Neuron (in vitro differentiated cells): ENCODE measurements around the gene ZNF506.
A peak's percentile ranks its signal among the peaks of the same experiment; 100 is the strongest.
"Not testable (repeated sequence)": the region's sequence is repeated elsewhere in the genome, so short reads cannot be mapped to it uniquely, and the experiment has no call there.

Experiments
- H2AFZ ChIP-seq: one replicate; pipeline ENCODE4 v1.6.1; 2013; ENCODE audit warnings: low read depth, mild to moderate bottlenecking, inconsistent platforms, low read length, moderate library complexity
- H3K27me3 ChIP-seq: one replicate; pipeline ENCODE4 v1.6.1; 2013; ENCODE audit warnings: low read length; ENCODE audit not compliant: insufficient read depth
- H3K36me3 ChIP-seq: one replicate; pipeline ENCODE4 v1.6.1; 2013; ENCODE audit warnings: low read length; ENCODE audit not compliant: insufficient read depth
- H3K4me1 ChIP-seq: one replicate; pipeline ENCODE4 v1.6.1; 2013; ENCODE audit warnings: low read length; ENCODE audit not compliant: insufficient read depth
- H3K4me3 ChIP-seq: 2 replicates; pipeline ENCODE4 v1.5.1; 2013; ENCODE audit warnings: mild to moderate bottlenecking, low read length, moderate library complexity
- H3K9me3 ChIP-seq: one replicate; pipeline ENCODE4 v1.6.1; 2013; ENCODE audit warnings: low read length

The ZNF506 gene

GRCh38 chr19:19820774-19821320 is 703 bp downstream of the ZNF506 start:
- peaks cover 31% of the 10 kb centered on the region for H3K9me3 ChIP-seq
- no peak overlapping the region for H2AFZ ChIP-seq
- H3K4me3 ChIP-seq, result peak overlapping the region; percentile 56
- no peaks in the 10 kb centered on the region for H3K27me3 ChIP-seq
- H3K4me1 ChIP-seq, result no peaks in the 10 kb centered on the region
- peaks cover 13% of the 10 kb centered on the region for H3K36me3 ChIP-seq

- H2AFZ ChIP-seq, result no peak overlapping the region
- no peaks in the 10 kb centered on the region for H3K27me3 ChIP-seq
- peaks cover 37% of the 10 kb centered on the region for H3K9me3 ChIP-seq
- H3K36me3 ChIP-seq, result peaks cover 18% of the 10 kb centered on the region
- no peaks in the 10 kb centered on the region for H3K4me1 ChIP-seq
- no peak overlapping the region for H3K4me3 ChIP-seq
Measured at GRCh38 chr19:19817357-19817756, 4.2 kb downstream of the ZNF506 start.

GRCh38 chr19:19816679-19817078 is 4.9 kb downstream of the ZNF506 start:
- Histone ChIP-seq H3K9me3 (peaks cover 37% of the 10 kb centered on the region), H2AFZ (no peak overlapping the region), H3K4me1 (no peaks in the 10 kb centered on the region), H3K36me3 (peaks cover 18% of the 10 kb centered on the region), H3K4me3 (no peak overlapping the region), H3K27me3 (no peaks in the 10 kb centered on the region)

- H2AFZ ChIP-seq, H3K4me1 ChIP-seq, H3K4me3 ChIP-seq, H3K27me3 ChIP-seq: not testable (repeated sequence)
- Histone ChIP-seq H3K9me3 (peaks cover 29% of the 10 kb centered on the region), H3K36me3 (peaks cover 13% of the 10 kb centered on the region)
Measured at GRCh38 chr19:19811999-19812398, 9.6 kb downstream of the ZNF506 start.

- no peaks in the 10 kb centered on the region for H3K27me3 ChIP-seq
- H2AFZ ChIP-seq, result no peak overlapping the region
- H3K9me3 ChIP-seq, result peaks cover 28% of the 10 kb centered on the region
- no peaks in the 10 kb centered on the region for H3K4me1 ChIP-seq
- no peak overlapping the region for H3K4me3 ChIP-seq
- H3K36me3 ChIP-seq, result peaks cover 22% of the 10 kb centered on the region
Measured at GRCh38 chr19:19805480-19805879, 16.1 kb downstream of the ZNF506 start.

- Histone ChIP-seq H3K4me3 (no peak overlapping the region), H3K4me1 (no peaks in the 10 kb centered on the region), H3K9me3 (peaks cover 45% of the 10 kb centered on the region), H3K36me3 (peaks cover 51% of the 10 kb centered on the region), H3K27me3 (no peaks in the 10 kb centered on the region), H2AFZ (no peak overlapping the region)
Measured at GRCh38 chr19:19788015-19788414, 33.5 kb downstream of the ZNF506 start.

GRCh38 chr19:19785476-19785875 is 36.1 kb downstream of the ZNF506 start:
- H3K4me1 ChIP-seq, H3K27me3 ChIP-seq, H2AFZ ChIP-seq, H3K4me3 ChIP-seq: not testable (repeated sequence)
- peaks cover 32% of the 10 kb centered on the region for H3K36me3 ChIP-seq
- H3K9me3 ChIP-seq, result peaks cover 35% of the 10 kb centered on the region

GRCh38 chr19:19782783-19783182 is 38.8 kb downstream of the ZNF506 start:
- H3K4me3 ChIP-seq, result no peak overlapping the region
- no peak overlapping the region for H2AFZ ChIP-seq
- peaks cover 9% of the 10 kb centered on the region for H3K36me3 ChIP-seq
- H3K9me3 ChIP-seq, result peaks cover 27% of the 10 kb centered on the region
- H3K27me3 ChIP-seq, result no peaks in the 10 kb centered on the region
- H3K4me1 ChIP-seq, result no peaks in the 10 kb centered on the region

GRCh38 chr19:19781791-19782190 is 39.8 kb downstream of the ZNF506 start:
- H3K4me3 ChIP-seq, H3K36me3 ChIP-seq, H3K4me1 ChIP-seq, H3K27me3 ChIP-seq, H2AFZ ChIP-seq: not testable (repeated sequence)
- H3K9me3 ChIP-seq, result peaks cover 22% of the 10 kb centered on the region

- no peak overlapping the region for H3K4me3 ChIP-seq
- peaks cover 7% of the 10 kb centered on the region for H3K9me3 ChIP-seq
- H2AFZ ChIP-seq, result no peak overlapping the region
- no peaks in the 10 kb centered on the region for H3K36me3 ChIP-seq
- no peaks in the 10 kb centered on the region for H3K27me3 ChIP-seq
- H3K4me1 ChIP-seq, result peaks cover 14% of the 10 kb centered on the region
Measured at GRCh38 chr19:19778666-19779065, 42.9 kb downstream of the ZNF506 start.

- H2AFZ ChIP-seq, result no peak overlapping the region
- peak overlapping the region; percentile 68 for H3K4me3 ChIP-seq
- H3K9me3 ChIP-seq, result peaks cover 7% of the 10 kb centered on the region
- peaks cover 14% of the 10 kb centered on the region for H3K4me1 ChIP-seq
- no peaks in the 10 kb centered on the region for H3K36me3 ChIP-seq
- no peaks in the 10 kb centered on the region for H3K27me3 ChIP-seq
Measured at GRCh38 chr19:19777692-19778091, 43.9 kb downstream of the ZNF506 start.

GRCh38 chr19:19776206-19777008 is 45.1 kb downstream of the ZNF506 start:
- no peaks in the 10 kb centered on the region for H3K27me3 ChIP-seq
- H3K4me3 ChIP-seq, result peak overlapping the region; percentile 73
- H3K9me3 ChIP-seq, result peaks cover 7% of the 10 kb centered on the region
- peaks cover 14% of the 10 kb centered on the region for H3K4me1 ChIP-seq
- H3K36me3 ChIP-seq, result no peaks in the 10 kb centered on the region
- H2AFZ ChIP-seq, result peak overlapping the region; percentile 69

- H3K4me3 ChIP-seq, result peak overlapping the region; percentile 73
- no peaks in the 10 kb centered on the region for H3K27me3 ChIP-seq
- H2AFZ ChIP-seq, result peak overlapping the region; percentile 42
- no peaks in the 10 kb centered on the region for H3K36me3 ChIP-seq
- H3K4me1 ChIP-seq, result peaks cover 14% of the 10 kb centered on the region
- peaks cover 7% of the 10 kb centered on the region for H3K9me3 ChIP-seq
Measured at GRCh38 chr19:19775891-19776205, 45.7 kb downstream of the ZNF506 start.
